ENCODE measurements around the gene MAN1A2.
A peak's percentile ranks its signal among the peaks of the same experiment; 100 is the strongest.
"Not testable (repeated sequence)": the region's sequence is repeated elsewhere in the genome, so short reads cannot be mapped to it uniquely, and the experiment has no call there.

The MAN1A2 gene

GRCh38 chr1:117367046-117368025, at the start of gene MAN1A2:
TSS of gene MAN1A2 (plus strand) at chr1:117367449. CDS start at chr1:117368184, 735 bp downstream.
- peak; percentile 38 to 59 for DNase-seq

GRCh38 chr1:117318011-117318410, 49.2 kb upstream of the MAN1A2 start:
- DNase-seq = peak in 1 of 2 experiments; percentile 27

- peak; percentile 11 to 35 for DNase-seq
Observed at GRCh38 chr1:117318426-117318825, 48.8 kb upstream of the MAN1A2 start.

- DNase-seq = no peak
Observed at GRCh38 chr1:117320515-117320914, 46.7 kb upstream of the MAN1A2 start.

- no peak for DNase-seq
Observed at GRCh38 chr1:117321680-117322609, 45.3 kb upstream of the MAN1A2 start.

GRCh38 chr1:117324357-117324756, 42.9 kb upstream of the MAN1A2 start:
- DNase-seq = no peak

- not testable (repeated sequence) for DNase-seq
Observed at GRCh38 chr1:117326035-117326434, 41.2 kb upstream of the MAN1A2 start.

- DNase-seq = no peak
Observed at GRCh38 chr1:117327011-117327410, 40.2 kb upstream of the MAN1A2 start.

- no peak for DNase-seq
Observed at GRCh38 chr1:117335376-117336086, 31.7 kb upstream of the MAN1A2 start.

GRCh38 chr1:117336088-117336817, 31.0 kb upstream of the MAN1A2 start:
- DNase-seq = no peak

- DNase-seq = no peak
Observed at GRCh38 chr1:117339866-117340700, 27.2 kb upstream of the MAN1A2 start.

GRCh38 chr1:117341123-117341522, 26.1 kb upstream of the MAN1A2 start:
- DNase-seq = no peak

GRCh38 chr1:117342397-117342796, 24.9 kb upstream of the MAN1A2 start:
- DNase-seq = no peak

- DNase-seq = peak; percentile 72 to 83
Observed at GRCh38 chr1:117346206-117346928, 20.9 kb upstream of the MAN1A2 start.

GRCh38 chr1:117347907-117348306, 19.3 kb upstream of the MAN1A2 start:
- no peak for DNase-seq

- DNase-seq = not testable (repeated sequence)
Observed at GRCh38 chr1:117352695-117353094, 14.6 kb upstream of the MAN1A2 start.

- not testable (repeated sequence) for DNase-seq
Observed at GRCh38 chr1:117357833-117358603, 9.2 kb upstream of the MAN1A2 start.

GRCh38 chr1:117358604-117358887, 8.7 kb upstream of the MAN1A2 start:
- not testable (repeated sequence) for DNase-seq

GRCh38 chr1:117359561-117360289, 7.5 kb upstream of the MAN1A2 start:
- DNase-seq = no peak
